Measurements from ENCODE around the gene DYRK1A.

Gene DYRK1A

GRCh38 chr21:37385179-37385765 is 18.7 kb downstream of the DYRK1A start:
- DNase-seq = no peak

- no peak for DNase-seq
These were observed 19.6 kb downstream of the DYRK1A start for GRCh38 chr21:37386151-37386550.

- no peak for DNase-seq
These were observed 22.9 kb downstream of the DYRK1A start for GRCh38 chr21:37389456-37389855.

DNA sequence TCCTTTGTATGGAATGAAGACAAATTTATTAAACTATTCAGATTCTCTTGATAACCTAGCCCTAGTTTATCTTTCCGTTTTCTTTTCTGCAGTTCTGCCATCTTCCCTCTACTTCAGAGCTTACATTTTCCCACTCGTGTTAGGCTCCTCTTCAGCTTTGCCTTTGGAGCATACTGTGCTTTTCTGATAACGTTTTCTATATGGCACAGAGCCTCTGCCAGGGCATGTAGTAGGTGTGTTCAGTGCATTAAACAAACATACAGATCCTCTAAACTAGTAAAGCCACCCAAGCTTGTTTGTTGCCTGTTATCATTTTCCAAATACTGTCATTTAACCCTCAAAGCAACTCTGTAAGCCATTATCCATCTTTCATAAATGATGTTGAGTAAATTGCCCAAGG is 25.1 kb downstream of the DYRK1A start:
- DNase-seq = no peak

GRCh38 chr21:37392441-37392840 is 25.9 kb downstream of the DYRK1A start:
- DNase-seq = no peak

DNA sequence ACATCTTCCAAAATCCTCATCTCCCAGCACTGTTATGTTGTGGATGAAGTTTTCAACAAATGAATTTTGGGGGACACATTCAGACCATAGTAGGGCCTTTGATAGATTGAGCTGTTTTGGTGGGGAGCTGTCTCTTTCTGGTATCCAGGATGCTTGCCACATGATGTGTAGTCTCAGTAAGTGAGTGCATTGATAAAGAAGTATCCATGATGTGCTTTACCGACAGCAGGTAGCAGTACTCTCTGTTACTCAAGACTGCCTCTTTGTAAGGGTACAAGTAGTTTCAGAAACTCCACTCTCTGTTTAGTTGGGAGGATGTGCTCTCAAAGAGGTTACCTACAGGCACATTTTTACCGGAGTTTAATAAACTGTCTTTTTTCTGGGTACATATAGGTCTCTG is 26.5 kb downstream of the DYRK1A start:
- no peak for DNase-seq

DNA sequence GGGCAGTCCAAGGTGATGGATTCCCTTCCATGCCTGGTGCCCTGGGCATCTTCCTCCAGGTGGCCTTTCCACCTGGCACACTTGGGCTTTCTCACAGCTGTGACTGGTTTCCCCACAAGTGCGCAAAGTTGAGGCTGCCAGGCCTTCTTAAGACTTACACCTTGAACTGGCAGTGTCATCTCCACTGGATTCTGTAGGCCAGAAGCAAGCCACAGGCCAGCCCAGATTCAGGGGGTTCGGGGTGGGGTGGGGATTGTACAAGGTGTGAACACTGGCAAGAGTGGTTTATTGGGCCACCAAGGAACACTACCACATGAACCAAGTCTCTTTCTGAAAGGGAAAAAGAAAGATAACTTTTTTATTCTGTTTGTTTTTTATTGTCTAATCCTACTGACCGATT is 27.2 kb downstream of the DYRK1A start:
- DNase-seq = no peak

DNA sequence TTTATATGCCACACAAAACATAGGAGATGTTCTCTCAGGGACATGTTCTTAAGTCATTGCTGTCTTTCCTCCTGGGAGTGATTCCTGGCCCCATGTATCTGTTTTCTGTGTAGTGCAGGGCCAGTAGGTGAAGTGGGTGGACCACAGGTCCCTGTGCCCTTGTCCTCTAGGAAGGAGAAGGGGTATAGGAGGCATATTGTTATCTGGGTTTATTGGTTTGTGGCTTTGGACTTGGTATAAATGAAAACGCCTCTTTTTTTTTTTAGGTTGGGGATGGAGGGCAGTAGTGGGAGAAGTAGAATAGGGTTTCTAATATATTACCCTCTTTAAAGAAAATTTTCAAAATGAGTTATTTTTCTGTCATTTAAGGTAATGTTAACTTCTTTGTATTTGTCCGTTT is 29.4 kb downstream of the DYRK1A start:
- DNase-seq = no peak

DNA sequence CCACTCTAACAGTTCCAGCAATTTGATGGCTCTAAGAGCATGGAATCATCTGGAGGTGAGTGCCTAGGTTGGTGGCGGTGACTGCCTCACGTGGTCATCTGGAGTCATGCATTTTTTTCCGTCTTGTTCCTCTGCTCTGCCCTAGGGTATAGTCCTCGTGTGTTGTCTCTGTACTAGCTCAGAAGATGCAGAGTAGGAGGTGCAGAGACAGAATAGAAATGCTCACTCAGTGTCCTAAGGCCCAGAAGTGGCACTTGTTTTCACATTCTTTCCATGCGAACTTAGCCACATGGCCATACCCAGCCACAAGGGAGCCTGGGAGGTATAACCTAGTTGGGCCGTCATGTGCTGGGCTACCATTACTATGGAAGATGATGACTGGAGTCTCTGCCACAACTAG is 30.3 kb downstream of the DYRK1A start:
- DNase-seq = no peak

- DNase-seq = no peak
These were observed 32.1 kb downstream of the DYRK1A start for GRCh38 chr21:37398697-37399096.

- no peak for DNase-seq
These were observed 35.8 kb downstream of the DYRK1A start for GRCh38 chr21:37402251-37402867.

DNA sequence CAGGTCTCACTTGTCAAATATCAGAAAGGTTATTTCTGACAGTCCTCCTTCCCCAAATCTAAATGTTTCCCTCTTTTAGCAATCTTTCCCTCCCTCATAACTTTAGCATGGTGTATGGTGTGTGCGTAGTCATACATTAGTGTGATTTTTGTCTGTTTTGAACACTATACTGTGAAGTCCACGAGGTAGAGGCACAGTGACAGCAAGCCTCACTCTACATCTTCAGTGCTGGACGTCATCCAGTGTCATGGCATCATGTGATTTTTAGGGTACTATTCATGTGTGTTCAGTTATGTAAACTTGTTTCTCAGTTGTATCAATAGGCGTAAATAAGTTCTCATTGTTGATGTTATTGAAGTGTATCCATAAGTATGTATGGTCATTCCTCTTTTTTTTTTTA is 39.1 kb downstream of the DYRK1A start:
- DNase-seq = no peak

GRCh38 chr21:37407719-37408420 is 41.3 kb downstream of the DYRK1A start:
- DNase-seq = no peak

DNA sequence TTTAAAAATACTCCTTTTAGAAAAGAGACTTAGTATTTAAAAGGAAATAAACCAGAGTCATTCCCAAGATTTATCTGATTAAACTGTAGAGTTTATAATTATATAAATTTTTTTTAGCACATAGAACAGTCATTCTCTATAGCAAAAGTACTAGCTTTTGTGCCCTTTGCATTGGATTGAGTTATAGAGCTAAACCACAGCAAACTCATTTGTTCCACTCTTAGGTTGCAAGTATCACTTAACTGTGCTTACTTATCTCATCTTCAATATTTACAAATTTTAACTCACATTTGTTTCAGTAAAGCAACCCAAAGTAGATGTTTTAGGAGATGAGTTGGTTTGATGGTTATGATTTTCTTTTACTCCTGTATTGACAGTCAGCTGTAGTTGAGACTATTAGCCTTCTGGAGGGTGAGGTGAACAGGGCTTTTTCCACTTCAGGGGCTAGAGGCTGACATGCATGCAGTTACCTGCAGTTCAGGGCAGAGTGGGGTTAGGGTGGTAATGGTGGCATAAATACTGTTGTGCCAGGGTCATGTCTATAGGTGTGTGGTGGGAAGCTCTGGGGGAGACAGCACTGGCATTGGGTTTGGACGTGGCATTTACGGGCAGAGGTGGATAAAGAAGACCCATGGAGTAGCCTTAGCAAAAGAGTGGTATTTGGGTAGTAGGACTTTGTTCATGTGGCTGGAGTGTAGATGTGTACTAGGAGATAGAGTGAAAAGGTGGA is 42.1 kb downstream of the DYRK1A start:
- no peak for DNase-seq

- DNase-seq = no peak
These were observed 44.1 kb downstream of the DYRK1A start for GRCh38 chr21:37410639-37411038.

GRCh38 chr21:37412603-37413360 is 46.2 kb downstream of the DYRK1A start:
- DNase-seq = no peak

- no peak for DNase-seq
These were observed 47.1 kb downstream of the DYRK1A start for GRCh38 chr21:37413553-37414291.

DNA sequence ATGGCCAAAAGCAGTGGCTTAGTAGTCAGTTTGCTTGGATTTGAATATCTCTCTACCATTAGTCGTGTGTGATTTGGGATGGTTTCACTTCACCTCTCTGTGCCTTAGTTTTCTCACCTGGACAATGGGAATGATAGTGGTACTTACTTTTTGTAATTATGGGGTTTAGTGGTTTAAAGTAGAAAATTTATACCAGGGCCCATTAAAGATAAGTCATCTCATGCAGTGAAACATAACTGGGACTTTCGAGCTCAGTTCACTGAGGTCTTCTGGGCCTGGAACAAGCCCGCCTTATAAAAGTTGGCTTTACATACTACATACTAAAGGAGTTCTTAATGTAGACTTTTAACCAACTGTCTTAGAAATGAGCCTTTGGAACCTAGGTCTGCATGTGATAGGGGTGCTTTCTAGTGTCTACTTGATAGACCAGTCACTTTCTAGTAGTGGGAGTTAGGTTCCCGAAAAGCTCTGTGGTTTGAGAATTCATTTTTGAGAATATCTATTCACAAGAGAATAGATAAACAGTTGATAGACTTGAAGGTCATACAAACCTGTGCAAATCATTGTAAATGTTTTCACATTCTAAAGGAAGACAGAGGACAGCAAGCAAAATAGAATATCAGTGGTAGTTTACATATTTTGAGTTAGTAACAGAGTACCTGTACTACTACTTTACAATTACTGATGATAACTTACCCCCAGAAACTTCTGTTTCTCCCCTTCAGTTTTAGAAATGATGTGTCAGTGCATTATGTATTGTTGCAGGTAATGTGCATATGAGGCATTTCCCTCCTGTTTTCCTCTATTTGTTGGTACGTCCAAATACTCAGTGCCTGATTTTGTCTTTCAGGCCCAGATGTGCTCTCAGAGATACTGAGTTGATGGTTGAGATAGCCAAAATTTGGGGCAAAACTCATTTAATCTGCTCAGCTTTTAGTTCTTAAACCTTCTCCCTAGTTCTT is 48.0 kb downstream of the DYRK1A start:
- DNase-seq = no peak

DNA sequence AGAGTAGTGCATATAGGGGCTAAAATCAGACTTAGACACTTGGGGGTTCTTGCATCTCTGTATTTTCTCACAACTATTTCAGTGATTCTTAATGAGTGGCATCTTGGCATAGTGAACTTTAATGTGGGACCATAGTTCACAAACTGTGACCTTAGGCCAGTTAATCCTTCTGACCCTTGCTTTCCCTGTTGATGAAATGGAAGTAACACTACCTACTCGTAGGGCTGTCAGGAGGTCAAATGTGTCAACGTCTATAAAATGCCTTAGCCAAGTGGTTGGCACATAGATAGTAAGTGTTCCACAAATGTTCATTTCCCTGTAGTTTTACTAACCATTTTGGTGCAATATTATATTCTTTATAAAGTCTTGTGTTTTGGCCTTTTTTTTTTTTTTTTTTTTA is 49.4 kb downstream of the DYRK1A start:
- no peak for DNase-seq

DNA sequence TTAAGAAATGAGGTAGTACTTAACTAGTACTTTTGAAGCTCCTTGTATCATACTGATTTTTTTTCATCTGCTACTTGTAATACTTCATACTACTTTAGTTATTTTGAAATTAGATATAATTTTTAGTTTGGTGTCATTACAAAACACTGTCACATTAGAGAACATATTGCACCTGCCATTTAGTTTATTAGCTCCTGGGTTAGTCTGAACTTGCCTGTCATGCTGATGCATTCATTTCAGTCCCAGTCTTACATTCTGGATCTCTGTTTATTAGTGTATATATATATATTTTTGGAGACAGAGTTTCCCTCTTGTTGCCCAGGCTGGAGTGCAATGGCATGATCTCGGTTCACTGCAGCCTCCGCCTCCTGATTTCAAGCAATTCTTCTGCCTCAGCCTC is 50.3 kb downstream of the DYRK1A start:
- DNase-seq = no peak

DNA sequence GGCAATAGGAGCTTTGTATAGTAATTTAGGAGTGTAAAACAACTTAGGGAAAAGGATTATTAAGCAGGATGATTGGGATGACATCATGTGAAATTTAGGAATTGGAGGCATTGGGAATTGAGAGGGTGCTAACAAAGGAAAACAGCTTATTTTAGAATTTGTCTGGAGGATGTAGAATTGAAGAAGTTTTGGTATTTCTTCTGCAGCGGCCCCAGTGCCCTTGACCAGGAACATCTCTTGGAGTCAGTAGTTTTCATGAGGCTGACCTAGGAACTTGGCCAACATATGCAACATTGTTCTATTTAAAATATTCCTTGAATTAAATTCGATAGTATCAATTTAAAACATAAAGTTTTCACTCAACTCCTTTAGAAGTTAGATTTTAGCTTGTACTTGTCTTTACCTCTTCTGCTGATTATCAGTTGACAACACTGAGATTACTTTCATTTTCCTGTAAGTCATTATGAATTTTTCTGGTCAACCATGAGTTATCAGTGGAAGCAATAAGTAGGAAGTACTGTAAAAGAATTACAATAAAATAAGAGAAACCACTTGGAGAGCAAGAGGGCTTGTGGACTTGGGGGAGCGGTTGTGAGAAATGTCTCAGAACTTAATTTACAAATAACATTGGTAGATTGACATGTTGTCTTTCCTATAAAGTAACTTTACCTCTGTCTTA is 52.8 kb downstream of the DYRK1A start:
- no peak for DNase-seq
